ENCODE data around the gene ZDHHC20. TPM values are rescaled to one million over a fixed set of nuclear protein-coding genes. Genes with fewer than 3 reads are reported as not detected.

The ZDHHC20 gene
- total and polyA plus RNA-seq, 10 of the 15 experiments (the other 5 are each of a cell fraction or from before 2014, with no cell fraction given), result 8.6 to 57.8 (median 41.7) TPM

- POLR2A ChIA-PET, result no interaction called here
- Histone ChIP-seq H2AFZ (ENCODE audit: control insufficient read depth, low read depth, low read length) (no peak overlapping the region), H3K36me3 (ENCODE audit: control insufficient read depth in 2 of 2, insufficient read depth in 2 of 2, low read length in 1 of 2) (no peaks in the 10 kb centered on the region), H3K4me1 (ENCODE audit: control insufficient read depth, insufficient read depth, low read length) (no peaks in the 10 kb centered on the region), H3K4me2 (ENCODE audit: control insufficient read depth, insufficient read depth) (no peak overlapping the region), H3K4me3 (no peak overlapping the region), H3K27me3 (replicated peaks in 1 of 2; ENCODE audit: control insufficient read depth in 2 of 2, insufficient read depth in 2 of 2, low read length in 1 of 2) (no peaks in the 10 kb centered on the region), H3K27ac (ENCODE audit: control insufficient read depth, insufficient read depth) (no peak overlapping the region), H4K20me1 (ENCODE audit: control insufficient read depth, insufficient read depth) (no peaks in the 10 kb centered on the region), H3K79me2 (ENCODE audit: control insufficient read depth, insufficient read depth, low read length) (no peaks in the 10 kb centered on the region), H3K9ac (ENCODE audit: control insufficient read depth, insufficient read depth, low read length) (no peak overlapping the region), H3K9me3 (replicated peaks; ENCODE audit: control insufficient read depth, insufficient read depth, low read length) (no peaks in the 10 kb centered on the region)
- no TSS peak for BruUV-seq (replicated peaks)
- RAD21 ChIA-PET (ENCODE audit: unreplicated experiment), result no interaction called here
- intact Hi-C loops (cut with micrococcal nuclease; ENCODE audit: unreplicated experiment) (no loop called here), in situ Hi-C loops (cut with MboI) (no loop called here)
- SMC1A ChIA-PET (ENCODE audit: uncharacterized antibody, unreplicated experiment), result no interaction called here
- no peak for TF ChIP-seq KAT2A (conservative IDR thresholded peaks at IDR 0.05; ENCODE audit: control insufficient read depth, low read depth, low read length)
- TF ChIP-seq MLLT1 (IDR thresholded peaks at IDR 0.05), result no peak
- TF ChIP-seq POLR2AphosphoS5 (IDR thresholded peaks at IDR 0.05; ENCODE audit: low read length), result no peak
- TF ChIP-seq RELB (IDR thresholded peaks at IDR 0.05; ENCODE audit: low read depth), result no peak
- TF ChIP-seq EP300 (IDR thresholded peaks at IDR 0.05; ENCODE audit: borderline replicate concordance in 1 of 2, control insufficient read depth in 1 of 2, low read depth in 2 of 2, low read length in 2 of 2), result no peak
- TF ChIP-seq REST (IDR thresholded peaks at IDR 0.05; ENCODE audit: low read depth, low read length), result no peak
- TF ChIP-seq NFXL1 (IDR thresholded peaks at IDR 0.05; ENCODE audit: borderline replicate concordance), result no peak
- no peak for TF ChIP-seq WRNIP1 (IDR thresholded peaks at IDR 0.05; ENCODE audit: borderline replicate concordance, low read depth, low read length)
- DNase-seq (ENCODE audit: low read depth, low spot score), result no peak
- ATAC-seq, result no peak
- WGBS (ENCODE audit: insufficient coverage, insufficient replicate concordance, low lambda C conversion rate, missing lambda C conversion rate), result 30% methylated on average over 5 of the region's 5 CpGs
- FAIRE-seq, result no peak
- CTCF ChIA-PET, result no interaction called here
Measured at GRCh38 chr13:21359855-21360254, 99.2 kb downstream of the ZDHHC20 start.
